Colonic mucosa (tissue), 4 donors: ENCODE results near the gene SMIM32. TPM values are rescaled to one million over a fixed set of nuclear protein-coding genes. Genes with fewer than 3 reads are reported as not detected.
A peak's percentile ranks its signal among the peaks of the same experiment; 100 is the strongest.

Experiments used
- DNase-seq: peaks from one replicate; pipeline ENCODE4 v3.0.0-alpha.2; 2020
- H3K27ac ChIP-seq: fragments of 200-600 bp; one replicate; pipeline ENCODE4 v1.8.0; 2021
- H3K27me3 ChIP-seq: fragments of 200-600 bp; one replicate; pipeline ENCODE4 v1.8.0; 2021
- H3K36me3 ChIP-seq: fragments of 200-600 bp; one replicate; pipeline ENCODE4 v1.8.0; 2021
- H3K4me1 ChIP-seq: fragments of 200-600 bp; one replicate; pipeline ENCODE4 v1.8.0; 2021; ENCODE audit warnings: mild to moderate bottlenecking
- H3K4me3 ChIP-seq: fragments of 200-600 bp; one replicate; pipeline ENCODE4 v1.8.0; 2021
- H3K9ac ChIP-seq, 2 donors: one replicate each; pipeline ENCODE4 v1.7.0; 2013; ENCODE audit warnings: control low read depth in 2 of 2, low read depth in 2 of 2, low read length in 2 of 2
- H3K9me3 ChIP-seq: fragments of 200-600 bp; one replicate; pipeline ENCODE4 v1.8.0; 2021
- CTCF ChIP-seq: fragments of 200-600 bp; IDR thresholded peaks from one replicate; pipeline ENCODE4 v1.8.0; 2022; ENCODE audit warnings: antibody characterized with exemption, mild to moderate bottlenecking
- intact Hi-C: fragments of 100-400 bp; cut with DNase I; formaldehyde crosslinking; loops from one replicate; pipeline ENCODE4 v1.14.1; 2022
- total RNA-seq, 2 donors: library from RNA; stranded (reverse); fragmentation: NEBNext Ultra II Directional in 1 of 2; extraction: Animal tissue kit (Norgen Biotek cat#: 25700) in 1 of 2; gene quantifications; one replicate each; pipeline ENCODE4 v1.2.1, GENCODE V29; 2021
- donor health status: healthy.
- donor health status: DM: no; HTN: no; CAD: no.
- donor health status: DM: no; HTN: no; CAD: no.

Gene SMIM32
- total RNA-seq, 2 donors from 2014 or later, result 18.9 to 20.2 TPM

- H3K27ac ChIP-seq, result no peak overlapping the region
- H3K4me1 ChIP-seq, result no peaks in the 10 kb centered on the region
- H3K9me3 ChIP-seq, result no peaks in the 10 kb centered on the region
- H3K27me3 ChIP-seq, result no peaks in the 10 kb centered on the region
- H3K4me3 ChIP-seq, result no peak overlapping the region
- TF ChIP-seq CTCF, result no peak
- H3K36me3 ChIP-seq, result no peaks in the 10 kb centered on the region
- DNase-seq, result peak; percentile 9
- intact Hi-C loops, result no loop called here
- H3K9ac ChIP-seq, result no peak overlapping the region
Measured at GRCh38 chr5:136199408-136199807, 6.4 kb upstream of the SMIM32 start.

- Histone ChIP-seq H3K36me3 (no peaks in the 10 kb centered on the region), H3K4me1 (no peaks in the 10 kb centered on the region), H3K27ac (no peak overlapping the region), H3K9me3 (no peaks in the 10 kb centered on the region), H3K9ac (no peak overlapping the region), H3K27me3 (no peaks in the 10 kb centered on the region), H3K4me3 (no peak overlapping the region)
- peak; percentile 10 for DNase-seq
- no peak for TF ChIP-seq CTCF
- intact Hi-C loops, result no loop called here
Measured at GRCh38 chr5:136198453-136198852, 5.5 kb upstream of the SMIM32 start.

GRCh38 chr5:136197462-136198142 is 4.6 kb upstream of the SMIM32 start:
- Histone ChIP-seq H3K4me3 (no peak overlapping the region), H3K4me1 (no peaks in the 10 kb centered on the region), H3K27me3 (peaks cover 2% of the 10 kb centered on the region), H3K27ac (no peak overlapping the region), H3K36me3 (no peaks in the 10 kb centered on the region), H3K9me3 (no peaks in the 10 kb centered on the region), H3K9ac (no peak overlapping the region)
- intact Hi-C loops, result no loop called here
- peak; percentile 10 for DNase-seq
- TF ChIP-seq CTCF, result no peak

- no peak overlapping the region for H3K27ac ChIP-seq
- peaks cover 16% of the 10 kb centered on the region for H3K27me3 ChIP-seq
- no peak for TF ChIP-seq CTCF
- H3K4me3 ChIP-seq, result no peak overlapping the region
- intact Hi-C loops, result no loop called here
- peaks cover 4% of the 10 kb centered on the region for H3K4me1 ChIP-seq
- H3K9me3 ChIP-seq, result no peaks in the 10 kb centered on the region
- peak; percentile 17 for DNase-seq
- H3K36me3 ChIP-seq, result no peaks in the 10 kb centered on the region
- H3K9ac ChIP-seq, result no peak overlapping the region
Measured at GRCh38 chr5:136195971-136196820, 3.2 kb upstream of the SMIM32 start.

GRCh38 chr5:136194576-136194975 is 1.6 kb upstream of the SMIM32 start:
- no peak overlapping the region for H3K9ac ChIP-seq
- peaks cover 5% of the 10 kb centered on the region for H3K4me1 ChIP-seq
- H3K36me3 ChIP-seq, result no peaks in the 10 kb centered on the region
- H3K27ac ChIP-seq, result no peak overlapping the region
- intact Hi-C loops, result no loop called here
- H3K4me3 ChIP-seq, result no peak overlapping the region
- H3K27me3 ChIP-seq, result peaks cover 17% of the 10 kb centered on the region
- DNase-seq, result no peak
- H3K9me3 ChIP-seq, result no peaks in the 10 kb centered on the region
- TF ChIP-seq CTCF, result no peak
